Lung microvascular endothelial cell (primary cell): ENCODE measurements around the gene TSEN2. TPM values are rescaled to one million over a fixed set of nuclear protein-coding genes. Genes with fewer than 3 reads are reported as not detected.
A peak's percentile ranks its signal among the peaks of the same experiment; 100 is the strongest.

Experiments used
- DNase-seq, 2 donors: peaks; one replicate each; pipeline versions ENCODE4 v3.0.0 to v3.0.0-alpha.2; 2010; ENCODE audit warnings: low read depth in 2 of 2
- total RNA-seq: library from RNA; depleted of rRNA; stranded (reverse); fragments of >200 nt; gene quantifications from 2 replicates; pipeline ENCODE4 v1.2.1, GENCODE V29; 2014

TSEN2 gene
- total RNA-seq, 1 donor from 2014 or later, result 8.7 TPM

- no peak for DNase-seq
Measured at GRCh38 chr3:12549971-12550760, 65.9 kb downstream of the TSEN2 start.

DNA sequence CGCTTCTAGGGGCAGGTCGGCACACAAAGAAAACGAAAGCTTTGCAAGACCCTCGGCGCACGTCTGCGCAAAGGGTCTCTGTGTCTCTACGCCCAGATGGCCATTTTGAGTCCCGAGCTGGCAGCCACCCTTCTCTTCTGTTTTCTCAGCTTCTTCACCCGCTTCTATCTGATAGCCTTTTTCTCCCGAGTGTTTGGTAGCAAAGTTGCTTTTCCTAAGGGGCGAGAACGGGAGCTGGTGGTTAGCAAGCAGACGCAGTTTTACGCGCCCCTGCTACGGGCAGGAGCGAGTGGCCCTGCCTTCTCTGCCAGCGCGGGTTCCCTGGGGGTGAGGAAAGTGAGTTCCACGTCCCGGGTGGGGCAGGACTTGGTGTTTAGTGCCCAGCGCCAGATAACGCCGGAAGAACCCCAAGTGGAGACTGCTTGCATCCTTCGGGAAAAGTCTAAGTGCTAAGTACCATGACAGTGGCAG is 69.7 kb downstream of the TSEN2 start:
- DNase-seq, result peak; percentile 36 to 50

- no peak for DNase-seq
Measured at GRCh38 chr3:12556314-12556689, 72.0 kb downstream of the TSEN2 start.

DNA sequence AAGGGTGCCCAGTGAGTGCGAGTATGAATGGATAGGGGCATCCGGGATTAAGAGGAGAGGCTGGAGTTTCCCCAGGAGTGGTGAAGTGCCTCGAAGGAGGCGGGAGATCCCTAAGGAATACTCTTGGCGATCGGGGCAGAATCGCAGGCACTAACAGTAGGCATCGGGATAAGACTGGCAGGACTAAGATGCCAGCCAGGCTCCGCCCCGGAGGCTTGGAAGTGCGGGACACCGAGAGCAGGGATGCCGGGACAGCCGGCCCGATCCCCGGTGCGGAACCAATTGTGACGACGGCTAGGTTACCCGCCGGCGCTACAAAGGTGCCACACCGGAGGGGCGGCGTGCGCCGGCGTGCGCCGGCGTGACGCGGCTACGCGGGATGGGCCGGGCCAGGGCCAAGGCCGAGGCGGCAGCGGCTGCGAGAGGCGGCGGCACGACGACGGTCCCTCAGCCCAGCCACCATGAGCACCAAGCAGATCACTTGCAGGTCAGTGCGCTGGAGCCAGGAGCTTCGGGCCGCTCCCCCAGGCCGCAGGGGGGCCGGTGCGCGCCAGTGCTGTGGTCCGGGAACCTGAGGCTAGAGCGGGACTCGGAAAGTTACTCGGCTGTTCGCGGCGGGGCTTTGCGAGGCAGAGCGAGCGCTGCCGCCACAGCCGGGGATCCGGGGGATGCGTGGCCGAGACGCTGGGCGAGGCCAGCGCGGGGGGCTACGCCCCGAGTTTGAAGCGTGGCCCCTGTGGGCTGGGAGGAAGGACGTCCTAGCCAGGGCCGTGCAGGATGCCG is 72.6 kb downstream of the TSEN2 start, which contains the start of gene MKRN2:
Gene MKRN2, plus strand, starts transcription at position 398 of the 783 bp plus-strand sequence. Its CDS starts 64 bp downstream, at position 462.
- DNase-seq, result peak; percentile 91 to 92

- DNase-seq, result peak; percentile 28 to 40
Measured at GRCh38 chr3:12557473-12558100, 73.3 kb downstream of the TSEN2 start.

DNA sequence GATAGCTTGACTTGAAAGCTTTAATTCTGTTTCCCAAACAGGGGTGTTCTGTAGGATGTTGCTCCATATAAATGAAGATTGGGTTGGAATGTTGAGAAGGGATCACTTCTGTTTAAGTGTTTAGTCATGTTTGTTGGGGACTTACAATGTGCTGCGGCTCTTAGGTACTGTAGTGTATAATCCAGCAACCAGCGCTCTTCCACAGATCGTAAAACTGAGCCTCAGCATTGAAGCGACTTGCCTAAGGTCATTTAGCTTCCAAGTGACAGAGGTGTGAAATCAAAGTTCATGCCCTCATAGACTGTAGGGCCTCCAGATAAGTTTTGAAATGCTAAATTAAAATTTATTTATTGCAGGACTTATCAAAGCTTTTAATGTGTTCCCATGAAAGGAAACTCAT is 74.4 kb downstream of the TSEN2 start:
- DNase-seq, result no peak

GRCh38 chr3:12559520-12559919 is 75.2 kb downstream of the TSEN2 start:
- DNase-seq, result no peak

DNA sequence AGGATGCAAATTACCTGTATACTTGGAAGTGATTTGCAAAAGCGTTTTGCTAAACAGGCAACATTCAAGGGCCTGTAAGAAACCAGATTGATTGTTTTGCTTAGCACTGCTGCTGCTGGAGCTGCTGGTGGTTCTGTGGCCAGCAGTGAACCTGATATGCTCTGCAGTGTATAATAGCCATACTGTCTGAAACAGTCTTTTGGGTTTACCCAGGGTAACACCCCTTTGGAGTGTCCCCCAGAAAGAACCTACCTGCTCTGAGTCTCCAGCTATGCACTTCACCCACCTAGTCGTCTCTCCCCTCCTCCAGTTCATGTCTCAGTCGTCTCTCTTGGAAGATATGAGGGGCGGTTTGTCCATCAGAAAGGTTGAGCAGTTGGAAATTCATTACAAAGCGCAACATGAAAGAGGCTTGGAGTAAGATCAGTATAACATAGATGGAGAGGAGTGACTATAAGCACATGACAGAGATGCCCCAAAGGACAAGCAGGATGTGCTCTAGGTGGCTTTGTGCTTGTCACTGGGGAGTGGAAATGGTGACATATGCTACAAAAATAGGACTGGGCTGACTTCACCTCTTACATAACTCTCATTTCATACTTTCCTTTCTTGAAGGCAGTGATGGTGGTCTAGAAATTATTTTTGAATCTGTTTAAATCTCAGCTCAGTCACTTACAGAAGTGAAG is 76.4 kb downstream of the TSEN2 start:
- no peak for DNase-seq

- DNase-seq, result no peak
Measured at GRCh38 chr3:12561397-12561796, 77.1 kb downstream of the TSEN2 start.

- DNase-seq, result no peak
Measured at GRCh38 chr3:12562451-12562850, 78.2 kb downstream of the TSEN2 start.

DNA sequence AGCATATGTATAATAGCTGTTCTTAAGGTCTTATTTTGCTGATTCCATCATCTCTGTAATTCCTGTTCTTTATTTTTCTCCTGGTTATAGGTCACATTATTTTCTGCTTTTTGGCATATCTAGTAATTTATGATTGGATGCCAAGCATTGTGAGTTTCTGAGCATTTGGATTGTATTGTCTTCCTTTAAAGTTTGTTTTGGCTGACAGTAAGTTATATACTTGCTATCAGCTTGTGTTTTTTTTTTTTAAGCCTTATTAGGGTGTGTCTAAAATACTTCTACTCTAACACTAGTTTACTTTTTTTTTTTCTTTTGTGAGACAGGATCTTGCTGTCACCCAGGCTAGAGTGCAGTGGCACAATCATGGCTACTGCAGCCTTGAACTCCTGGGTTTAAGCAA is 82.7 kb downstream of the TSEN2 start:
- peak in 1 of 2 donors; percentile 20 for DNase-seq

DNA sequence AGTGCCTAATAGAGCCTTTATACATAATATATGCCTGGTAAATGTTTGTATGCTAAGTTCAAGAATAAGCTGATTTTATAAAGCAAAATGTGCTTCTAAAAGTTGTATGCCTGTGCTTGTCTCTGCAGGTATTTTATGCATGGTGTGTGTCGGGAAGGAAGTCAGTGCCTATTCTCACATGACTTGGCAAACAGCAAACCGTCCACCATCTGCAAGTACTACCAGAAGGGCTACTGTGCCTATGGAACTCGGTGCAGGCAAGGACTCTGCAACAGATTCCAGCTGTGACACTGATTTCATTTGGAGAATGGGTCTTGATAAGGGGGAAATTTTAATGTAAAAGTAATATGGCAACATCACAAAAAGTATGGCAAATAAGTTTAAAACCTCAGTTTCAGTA is 84.5 kb downstream of the TSEN2 start:
- DNase-seq, result peak in 1 of 2 donors; percentile 28

DNA sequence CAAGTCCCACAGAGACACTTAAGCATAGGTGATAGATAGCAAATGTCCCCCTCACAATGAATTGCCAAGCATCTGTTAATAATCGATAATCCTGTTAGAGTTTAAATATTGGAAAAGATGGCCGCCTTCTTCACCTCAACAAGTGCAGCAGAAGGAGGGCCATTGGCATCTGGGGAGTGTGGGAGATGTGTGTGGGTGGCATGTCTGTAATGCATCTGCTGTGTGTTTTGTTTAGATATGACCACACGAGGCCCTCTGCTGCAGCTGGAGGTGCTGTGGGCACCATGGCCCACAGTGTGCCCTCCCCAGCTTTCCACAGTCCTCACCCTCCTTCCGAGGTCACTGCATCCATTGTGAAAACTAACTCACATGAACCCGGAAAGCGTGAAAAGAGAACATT is 85.6 kb downstream of the TSEN2 start:
- no peak for DNase-seq

GRCh38 chr3:12571986-12572385 is 87.7 kb downstream of the TSEN2 start:
- DNase-seq, result no peak

DNA sequence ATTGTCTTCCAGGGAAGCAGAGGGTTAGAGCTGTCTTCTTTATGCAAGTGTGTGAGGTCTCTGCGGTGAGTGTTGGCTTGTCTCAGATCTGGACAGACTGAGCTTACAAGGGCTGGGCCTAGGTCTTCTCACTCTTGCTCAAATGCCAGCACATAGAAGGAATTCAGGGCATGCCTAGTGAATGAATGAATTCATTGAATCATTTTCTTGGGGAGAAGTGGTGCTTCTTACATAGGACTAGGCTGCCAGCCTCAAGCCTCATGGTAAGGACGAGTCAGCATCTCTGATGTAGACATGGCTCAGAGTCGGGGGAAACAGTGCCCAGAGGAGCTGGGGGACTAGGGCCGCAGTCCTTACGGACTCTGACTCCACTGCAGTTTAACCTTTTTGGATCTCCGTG is 89.9 kb downstream of the TSEN2 start:
- DNase-seq, result peak in 1 of 2 donors; percentile 21

- DNase-seq, result peak; percentile 40 to 46
Measured at GRCh38 chr3:12574661-12575060, 90.4 kb downstream of the TSEN2 start.

DNA sequence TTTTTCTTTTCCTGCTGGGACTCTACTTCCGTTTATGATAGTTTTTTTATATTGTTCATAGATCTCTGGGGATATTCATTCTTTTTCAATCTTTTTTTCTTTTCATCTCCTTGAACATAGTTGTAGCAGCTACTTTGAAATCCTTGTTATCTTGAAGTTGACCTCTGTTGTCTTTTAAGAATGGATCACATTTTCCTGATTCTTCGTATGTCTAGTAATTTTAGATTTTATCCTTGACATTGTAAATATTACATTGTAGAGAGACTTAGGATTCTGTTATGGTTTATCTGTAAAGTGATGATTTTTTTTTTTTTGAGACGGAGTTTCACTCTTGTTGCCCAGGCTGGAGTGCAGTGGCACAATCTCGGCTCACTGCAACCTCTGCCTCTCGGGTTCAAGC is 93.1 kb downstream of the TSEN2 start:
- DNase-seq, result no peak

DNA sequence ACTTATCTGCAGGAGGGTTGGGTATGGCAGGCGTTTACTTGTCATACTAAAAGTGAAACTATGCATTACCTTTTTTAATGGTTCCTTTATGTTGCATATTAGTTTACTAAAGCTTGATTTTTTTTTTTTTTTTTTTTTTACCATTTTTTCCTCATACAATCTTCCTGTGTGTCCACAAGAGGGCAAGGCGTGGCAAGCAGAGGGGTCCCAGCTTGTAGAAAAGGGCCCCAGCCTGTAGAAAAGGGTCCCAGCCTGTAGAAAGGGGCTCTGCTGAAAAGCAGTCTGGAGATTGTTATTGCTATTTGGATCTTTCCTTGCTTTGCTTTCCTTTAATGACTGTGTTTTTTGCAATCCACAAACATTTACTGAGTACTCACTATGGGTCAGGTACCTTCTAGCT is 94.5 kb downstream of the TSEN2 start:
- no peak for DNase-seq

GRCh38 chr3:12579456-12579855 is 95.2 kb downstream of the TSEN2 start:
- DNase-seq, result peak; percentile 30 to 34

DNA sequence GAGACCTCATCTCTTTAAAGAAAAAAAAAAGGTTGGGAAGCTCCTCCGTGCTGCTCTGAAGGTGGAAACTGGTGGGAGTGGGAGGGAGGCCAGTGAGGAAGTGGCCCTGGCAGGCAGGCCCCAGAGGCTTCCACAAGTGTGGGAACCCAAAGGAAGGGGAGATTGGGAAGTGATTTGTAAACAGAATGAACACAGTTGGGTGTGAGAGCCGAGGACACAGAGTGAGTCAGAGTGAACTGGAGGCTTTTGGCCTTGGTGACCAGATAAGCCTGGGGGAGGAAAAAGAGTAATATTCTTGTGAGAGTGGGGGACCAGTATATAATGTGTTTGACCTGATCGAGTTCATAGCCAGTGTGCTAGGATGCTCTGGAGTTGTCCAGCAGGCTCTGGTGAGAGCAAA is 95.6 kb downstream of the TSEN2 start:
- DNase-seq, result peak; percentile 11 to 74

- DNase-seq, result no peak
Measured at GRCh38 chr3:12582730-12583129, 98.5 kb downstream of the TSEN2 start.
